ENCODE results near the gene PSEN1. TPM values are rescaled to one million over a fixed set of nuclear protein-coding genes. Genes with fewer than 3 reads are reported as not detected.

Gene PSEN1
- total RNA-seq, 4 donors from 2014 or later, result 53.4 to 56.9 (median 55.7) TPM

DNA sequence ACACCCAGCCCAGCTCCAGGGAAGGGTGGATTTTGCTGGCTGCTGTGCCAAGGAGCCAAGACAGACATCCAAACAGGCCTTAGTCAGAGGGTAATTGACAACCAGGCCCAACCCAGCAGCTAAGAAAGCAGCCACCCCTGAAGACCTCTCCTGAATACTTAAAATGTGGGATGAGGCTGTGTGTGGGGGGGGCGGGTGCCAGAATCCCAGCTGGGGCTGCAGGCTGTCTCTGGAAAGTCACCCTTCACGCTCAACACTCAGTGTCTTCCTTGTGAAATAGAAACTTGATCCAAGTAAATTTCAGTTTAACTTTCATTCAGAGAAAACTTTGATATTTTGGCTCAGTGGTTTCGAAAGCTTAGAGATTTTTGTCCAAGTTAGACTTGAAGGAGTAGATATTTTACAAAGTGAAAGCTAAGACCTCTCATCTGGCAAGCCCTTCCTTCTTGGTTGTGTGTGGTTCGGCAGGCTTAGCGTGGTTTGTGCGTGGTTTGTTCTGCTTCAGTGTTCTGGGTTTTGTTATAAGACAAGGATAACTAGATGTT is 106.1 kb downstream of the PSEN1 start:
- DNase-seq (ENCODE audit: low spot score) (no peak), ATAC-seq (ENCODE audit: low FRiP score) (no peak)
- TF ChIP-seq, protein P1, sequence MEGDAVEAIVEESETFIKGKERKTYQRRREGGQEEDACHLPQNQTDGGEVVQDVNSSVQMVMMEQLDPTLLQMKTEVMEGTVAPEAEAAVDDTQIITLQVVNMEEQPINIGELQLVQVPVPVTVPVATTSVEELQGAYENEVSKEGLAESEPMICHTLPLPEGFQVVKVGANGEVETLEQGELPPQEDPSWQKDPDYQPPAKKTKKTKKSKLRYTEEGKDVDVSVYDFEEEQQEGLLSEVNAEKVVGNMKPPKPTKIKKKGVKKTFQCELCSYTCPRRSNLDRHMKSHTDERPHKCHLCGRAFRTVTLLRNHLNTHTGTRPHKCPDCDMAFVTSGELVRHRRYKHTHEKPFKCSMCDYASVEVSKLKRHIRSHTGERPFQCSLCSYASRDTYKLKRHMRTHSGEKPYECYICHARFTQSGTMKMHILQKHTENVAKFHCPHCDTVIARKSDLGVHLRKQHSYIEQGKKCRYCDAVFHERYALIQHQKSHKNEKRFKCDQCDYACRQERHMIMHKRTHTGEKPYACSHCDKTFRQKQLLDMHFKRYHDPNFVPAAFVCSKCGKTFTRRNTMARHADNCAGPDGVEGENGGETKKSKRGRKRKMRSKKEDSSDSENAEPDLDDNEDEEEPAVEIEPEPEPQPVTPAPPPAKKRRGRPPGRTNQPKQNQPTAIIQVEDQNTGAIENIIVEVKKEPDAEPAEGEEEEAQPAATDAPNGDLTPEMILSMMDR (IDR thresholded peaks at IDR 0.05), result no peak

DNA sequence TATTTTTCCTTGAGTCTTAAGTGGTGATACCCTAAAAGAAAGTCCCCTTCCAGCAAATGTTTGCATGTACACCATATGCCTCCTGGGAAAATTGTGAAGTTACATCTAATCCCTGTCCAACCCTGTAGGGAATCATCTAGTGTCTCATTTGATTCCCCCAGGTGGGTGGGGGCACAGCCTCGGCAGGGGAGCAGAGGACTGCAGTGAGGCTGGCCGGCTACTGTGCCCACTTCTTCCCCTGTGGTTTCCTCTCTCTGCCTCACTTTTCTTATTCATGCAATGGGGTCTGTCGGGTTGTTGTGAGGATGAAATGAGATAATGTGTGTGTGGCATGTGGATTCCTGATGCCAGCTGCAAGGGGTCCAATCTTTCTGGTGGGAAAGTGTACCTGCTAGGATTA is 107.0 kb downstream of the PSEN1 start:
- ATAC-seq (ENCODE audit: low FRiP score), result no peak
- DNase-seq (ENCODE audit: low spot score), result no peak
- TF ChIP-seq, protein P1 (IDR thresholded peaks at IDR 0.05), result no peak

DNA sequence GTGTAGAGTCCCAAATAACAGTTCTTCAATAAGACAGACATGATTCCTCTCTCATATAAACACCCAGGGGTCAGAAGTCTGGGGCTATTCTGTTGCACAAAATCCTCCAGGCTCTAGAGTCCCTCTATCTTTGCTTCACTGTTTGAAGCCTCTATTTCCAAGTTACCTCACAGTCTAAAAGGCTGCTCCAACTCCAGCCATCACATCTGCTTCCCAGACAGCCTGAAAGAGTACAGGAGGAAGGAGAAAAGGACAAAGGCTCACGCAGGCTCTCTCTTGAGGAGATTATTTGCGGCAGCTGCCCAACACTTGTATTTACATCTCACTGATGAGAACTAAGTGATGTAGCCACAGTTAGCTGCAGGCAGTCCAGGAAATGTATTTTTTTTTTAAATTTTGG is 107.4 kb downstream of the PSEN1 start:
- ATAC-seq (ENCODE audit: low FRiP score), result no peak

DNA sequence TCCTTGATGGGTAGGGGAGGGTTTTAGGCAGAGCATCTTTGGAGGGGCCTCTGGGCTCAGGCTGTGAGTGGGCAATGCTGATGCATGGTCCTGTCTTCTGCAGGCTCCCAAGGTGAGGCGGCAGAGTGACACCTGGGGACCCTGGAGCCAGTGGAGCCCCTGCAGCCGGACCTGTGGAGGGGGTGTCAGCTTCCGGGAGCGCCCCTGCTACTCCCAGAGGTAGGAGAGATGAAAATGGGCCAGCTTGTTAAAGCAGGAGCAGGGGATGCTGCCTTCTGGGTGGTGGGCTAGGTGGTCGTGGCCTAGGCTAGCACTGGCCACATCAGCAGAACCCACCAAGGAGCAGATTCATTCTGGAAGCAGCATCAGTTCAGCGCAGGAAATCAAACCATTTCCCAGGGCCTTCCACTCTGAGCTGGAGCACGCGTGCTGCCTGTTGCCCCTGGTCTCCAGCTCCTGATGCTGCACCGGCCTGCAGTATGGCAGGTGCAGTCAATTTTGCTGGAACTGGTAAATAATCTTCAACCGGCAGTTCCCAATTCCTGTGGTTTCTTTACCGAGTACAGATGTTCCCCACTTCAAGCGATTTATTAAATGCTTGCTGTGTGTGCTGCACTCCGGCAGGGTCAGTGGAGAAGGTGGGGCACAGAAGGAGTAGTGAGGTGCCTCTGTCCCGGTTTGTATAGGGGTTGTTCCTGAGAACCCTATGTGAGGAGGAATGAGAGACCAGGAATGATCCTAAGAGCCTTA is 108.4 kb downstream of the PSEN1 start:
- ATAC-seq (ENCODE audit: low FRiP score) (no peak), DNase-seq (ENCODE audit: low spot score) (no peak)
- TF ChIP-seq, protein P1 (IDR thresholded peaks at IDR 0.05), result no peak

More for the DNA sequence above, 107.4 kb downstream of the PSEN1 start:
- DNase-seq (ENCODE audit: low spot score), result no peak
- TF ChIP-seq, protein P1 (IDR thresholded peaks at IDR 0.05), result no peak

DNA sequence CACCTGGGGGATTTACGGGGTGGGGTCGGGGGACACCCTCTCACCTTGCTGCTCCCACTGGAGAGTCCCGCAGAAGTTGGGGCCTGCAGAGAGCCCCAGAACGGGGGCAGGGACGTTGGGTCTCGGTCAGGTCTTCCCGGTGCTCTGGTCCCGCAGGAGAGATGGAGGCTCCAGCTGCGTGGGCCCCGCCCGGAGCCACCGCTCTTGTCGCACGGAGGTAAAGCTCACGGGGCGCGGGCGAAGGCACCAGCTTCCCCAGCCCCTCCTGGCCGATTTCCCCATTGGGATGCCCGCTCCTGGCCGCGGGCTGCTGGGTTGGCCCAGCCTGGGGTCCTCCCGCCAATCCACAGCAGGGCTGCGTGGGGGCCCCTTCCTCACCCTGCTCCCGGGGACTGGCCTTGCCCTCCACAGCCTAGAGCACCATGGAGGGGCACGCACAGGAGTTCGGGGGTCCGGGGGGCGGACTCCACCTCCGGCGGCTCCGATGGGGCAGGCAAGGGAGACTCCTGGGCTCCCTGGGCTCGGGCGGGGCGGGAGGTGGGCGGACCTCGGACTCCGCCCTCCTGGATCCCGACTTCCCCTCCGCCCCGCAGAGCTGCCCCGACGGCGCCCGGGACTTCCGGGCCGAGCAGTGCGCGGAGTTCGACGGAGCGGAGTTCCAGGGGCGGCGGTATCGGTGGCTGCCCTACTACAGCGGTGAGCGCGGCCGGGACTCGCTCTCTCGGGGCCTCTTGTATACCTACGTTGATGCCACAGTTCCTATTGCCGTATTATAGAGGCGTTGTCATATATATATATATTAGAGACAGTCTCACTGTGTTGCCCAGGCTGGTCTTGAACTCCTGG is 109.4 kb downstream of the PSEN1 start:
- ATAC-seq (ENCODE audit: low FRiP score) (peak; percentile 19), DNase-seq (ENCODE audit: low spot score) (no peak)
- TF ChIP-seq, protein P1 (IDR thresholded peaks at IDR 0.05), result no peak

DNA sequence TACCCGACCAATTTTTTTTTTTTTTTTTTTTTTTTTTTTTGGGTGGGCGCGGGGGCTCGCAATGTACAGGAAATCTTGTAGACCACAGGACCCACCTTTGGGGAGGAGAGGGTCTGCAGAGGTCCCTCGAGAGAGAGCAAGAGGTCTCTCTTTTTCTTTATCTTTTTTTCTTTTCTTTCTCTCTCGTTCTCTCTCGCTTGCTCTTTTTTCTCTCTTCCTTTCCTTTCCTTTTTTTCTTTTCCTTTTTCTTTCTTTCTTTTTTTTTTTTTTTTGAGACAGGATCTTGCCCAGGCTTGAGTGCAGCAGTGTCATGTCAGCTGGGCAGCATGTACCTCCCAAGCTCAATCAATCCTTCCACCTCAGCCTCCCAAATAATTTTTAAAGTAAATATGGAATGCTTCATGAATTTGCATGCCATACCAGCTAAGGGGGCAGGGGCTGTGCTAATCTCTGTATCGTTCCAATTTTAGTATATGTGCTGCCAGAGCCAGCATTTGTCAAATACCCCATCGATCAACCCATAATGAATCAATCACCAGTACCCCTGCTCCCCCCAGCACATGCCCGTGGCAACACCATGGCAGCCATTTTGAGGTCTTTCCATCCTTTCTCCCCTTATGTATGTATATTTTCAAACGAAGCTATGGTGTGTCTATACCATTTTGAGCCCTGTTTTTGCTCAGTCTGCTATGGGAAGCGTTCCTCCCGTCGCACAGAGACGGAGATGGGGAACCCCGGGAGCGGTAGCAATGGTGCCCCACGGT is 110.3 kb downstream of the PSEN1 start:
- ATAC-seq (ENCODE audit: low FRiP score) (no peak), DNase-seq (ENCODE audit: low spot score) (no peak)
- TF ChIP-seq, protein P1 (IDR thresholded peaks at IDR 0.05), result no peak
